NK-92 treated with Interleukin-12 subunit alpha and Interleukin-12 subunit beta, amount 100 ng/mL, for 24 hours (cell line): Measurements from ENCODE around the gene DACT3.

Experiments used
- DNase-seq: peaks from one replicate; lab custom pipeline; 2025; lab: John Stamatoyannopoulos, UW

DACT3 gene

DNA sequence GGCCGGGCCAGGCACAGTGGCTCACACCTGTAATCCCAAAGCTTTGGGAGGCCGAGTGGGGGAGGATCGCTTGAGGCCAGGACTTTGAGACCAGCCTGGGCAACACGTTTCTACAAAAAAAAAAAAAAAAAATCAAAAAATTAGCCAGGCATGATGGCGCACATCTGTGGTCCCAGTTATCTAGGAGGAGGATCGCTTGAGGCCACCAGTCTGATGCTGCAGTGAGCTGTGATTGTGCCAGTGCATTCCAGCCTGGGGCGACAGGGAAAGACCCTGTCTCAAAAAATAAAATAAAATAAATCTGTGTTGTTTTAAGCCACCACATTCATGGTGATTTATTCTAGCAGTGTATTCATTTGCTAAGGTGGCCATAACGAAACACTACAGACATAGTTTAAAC is 4.1 kb upstream of the DACT3 start:
- DNase-seq, result no peak

DNA sequence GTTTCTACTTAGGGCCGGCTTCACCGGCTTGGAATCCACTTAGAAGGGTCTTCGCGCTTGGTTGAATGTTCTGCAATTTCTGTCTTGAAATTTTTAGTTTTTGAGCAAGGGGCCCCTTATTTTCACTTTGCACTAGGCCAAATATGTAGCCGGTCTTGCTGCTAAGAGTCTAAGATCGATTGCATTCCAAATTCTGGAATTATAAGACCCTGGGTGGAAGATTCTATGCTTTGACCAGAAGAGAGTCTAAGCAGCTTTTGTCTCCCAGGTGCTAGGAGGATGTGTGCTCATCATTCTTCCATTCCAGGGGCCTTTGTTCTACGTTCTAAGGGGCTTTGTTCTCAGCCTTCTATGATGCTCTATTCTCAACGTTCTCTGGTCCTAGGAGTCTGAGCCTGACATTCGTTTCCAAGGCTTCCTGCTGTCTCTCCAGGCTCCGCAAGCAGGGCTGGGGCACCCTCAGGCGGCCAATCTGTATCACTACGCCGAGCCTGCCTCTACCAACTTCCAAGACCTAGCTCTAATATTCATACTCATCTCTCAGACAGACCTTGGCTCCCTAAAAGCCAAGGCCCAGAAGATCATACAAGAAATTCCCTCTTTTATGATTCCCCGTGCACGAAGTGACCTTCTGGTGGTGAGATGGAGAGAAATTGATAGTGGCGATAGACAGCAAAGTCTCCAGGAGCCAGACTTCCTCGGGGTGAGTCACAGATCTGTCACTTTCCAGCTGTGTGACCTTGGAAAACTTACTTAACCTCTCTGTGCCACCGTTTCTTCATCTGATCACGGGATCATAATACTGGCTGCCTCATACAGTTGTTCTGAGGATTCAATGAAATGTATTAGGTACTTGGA is 982 bp upstream of the DACT3 start:
- DNase-seq, result peak; percentile 38

GRCh38 chr19:46660551-46661019 is 397 bp downstream of the DACT3 start:
- no peak for DNase-seq

DNA sequence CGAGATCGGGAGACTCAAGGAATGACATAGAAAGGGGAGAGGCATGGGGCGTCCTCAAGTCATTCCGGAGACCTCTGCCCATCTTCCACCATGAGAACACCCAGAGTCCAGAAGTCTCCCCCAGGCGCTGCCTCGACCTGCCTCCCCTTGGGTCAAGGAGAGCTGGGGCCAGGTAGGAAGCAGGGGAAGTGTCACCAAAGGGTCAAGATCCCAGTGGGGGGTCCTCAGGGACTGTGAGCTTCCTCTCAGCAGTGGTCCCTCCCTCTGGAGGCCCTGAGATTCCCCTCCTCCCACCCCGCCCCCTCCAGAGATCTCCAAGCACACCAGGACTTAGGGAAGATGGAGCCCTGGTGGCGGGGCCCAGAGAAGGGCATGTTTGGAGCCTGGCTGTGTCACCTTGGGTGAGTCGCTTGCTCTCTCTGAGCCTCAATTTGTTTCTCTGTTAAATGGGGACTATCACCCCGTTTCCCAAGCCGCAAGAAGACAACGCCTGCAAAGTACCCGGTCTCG is 919 bp downstream of the DACT3 start:
- DNase-seq, result no peak

DNA sequence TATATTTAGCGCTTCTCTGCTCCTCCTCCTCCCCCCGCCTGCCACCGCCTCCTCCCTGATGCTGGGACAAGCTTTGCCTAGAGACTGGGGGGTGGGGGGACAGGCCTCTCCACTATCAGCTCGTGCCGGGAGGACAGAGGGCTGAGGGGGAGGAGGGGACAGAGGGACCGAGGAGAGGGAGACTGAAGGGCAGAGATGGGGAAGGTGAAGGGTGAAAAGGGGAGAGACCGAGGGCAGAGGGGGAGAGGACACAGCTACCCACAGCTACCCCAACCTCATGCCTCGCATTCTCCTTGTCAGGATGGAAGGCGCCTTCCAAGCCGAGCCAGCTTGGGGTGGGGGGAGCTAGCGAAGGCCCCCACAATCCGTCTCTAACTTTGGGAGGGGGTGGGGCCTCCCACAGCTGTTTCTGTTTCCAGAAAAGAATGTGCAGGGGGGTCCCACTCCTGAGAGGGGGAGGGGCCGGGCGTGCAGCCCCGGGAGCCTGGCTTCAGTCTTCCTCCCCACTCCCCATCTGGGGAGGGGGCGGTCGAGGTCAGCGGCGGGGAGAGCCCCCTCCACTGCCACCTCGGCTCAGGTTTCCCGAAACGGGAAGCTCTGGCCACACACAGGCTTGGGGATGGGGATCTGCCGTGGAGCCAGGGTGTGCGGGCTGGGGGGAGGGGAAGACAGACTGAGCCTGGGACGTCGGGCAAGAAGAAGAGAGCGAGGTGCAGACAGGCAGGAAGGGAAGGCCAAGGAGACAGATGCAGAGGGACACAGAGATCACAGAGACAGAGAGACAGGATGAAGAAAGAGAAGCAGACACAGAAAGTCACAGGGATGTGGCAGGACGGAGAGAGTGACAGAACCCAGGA is 1.6 kb downstream of the DACT3 start:
- no peak for DNase-seq

- no peak for DNase-seq
Observed at GRCh38 chr19:46656541-46656940, 4.4 kb downstream of the DACT3 start.

DNA sequence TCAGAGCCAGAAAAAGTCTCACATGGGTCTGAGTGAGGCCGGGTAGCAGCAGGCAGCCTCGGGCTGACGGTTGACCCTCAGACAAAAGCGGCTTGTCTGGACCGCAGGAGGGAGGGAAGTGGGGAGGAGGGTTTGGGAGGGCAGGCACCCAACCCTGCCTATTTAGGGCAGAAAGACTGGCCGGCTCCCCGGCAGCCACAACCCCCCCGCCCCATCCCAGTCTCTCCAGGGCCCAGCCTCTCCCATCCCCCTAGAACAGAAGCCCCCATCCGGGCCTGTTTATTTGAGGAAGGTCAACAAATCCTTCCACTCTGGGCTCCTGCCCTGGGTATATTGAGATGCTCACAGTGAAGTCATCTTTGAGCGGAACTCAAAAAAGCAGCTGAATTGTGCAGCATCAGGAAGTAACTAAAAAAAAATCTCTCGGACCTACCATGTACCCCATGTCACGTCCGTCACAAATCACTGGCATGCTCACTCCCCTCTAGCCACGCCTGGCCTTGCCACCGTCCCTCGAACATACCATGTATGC is 6.3 kb downstream of the DACT3 start:
- DNase-seq, result no peak

DNA sequence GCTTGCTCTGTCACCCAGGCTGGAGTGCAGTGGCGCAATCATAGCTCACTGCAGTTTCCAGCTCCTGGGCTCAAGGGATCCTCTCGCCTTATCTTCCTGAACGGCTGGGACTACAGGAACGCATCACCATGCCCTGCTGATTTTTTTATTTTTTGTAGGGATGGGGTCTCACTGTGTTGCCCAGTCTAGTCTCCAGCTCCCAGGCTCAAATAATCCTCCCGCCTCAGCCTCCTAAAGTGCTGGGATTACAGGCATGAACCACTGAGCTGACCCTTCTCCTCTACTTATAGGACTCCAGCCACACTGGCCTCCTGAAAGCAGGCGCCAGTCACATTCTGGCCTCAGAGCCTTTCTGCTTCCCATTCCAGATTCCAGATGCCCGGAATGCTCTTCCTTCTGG is 10.5 kb downstream of the DACT3 start:
- DNase-seq, result no peak

DNA sequence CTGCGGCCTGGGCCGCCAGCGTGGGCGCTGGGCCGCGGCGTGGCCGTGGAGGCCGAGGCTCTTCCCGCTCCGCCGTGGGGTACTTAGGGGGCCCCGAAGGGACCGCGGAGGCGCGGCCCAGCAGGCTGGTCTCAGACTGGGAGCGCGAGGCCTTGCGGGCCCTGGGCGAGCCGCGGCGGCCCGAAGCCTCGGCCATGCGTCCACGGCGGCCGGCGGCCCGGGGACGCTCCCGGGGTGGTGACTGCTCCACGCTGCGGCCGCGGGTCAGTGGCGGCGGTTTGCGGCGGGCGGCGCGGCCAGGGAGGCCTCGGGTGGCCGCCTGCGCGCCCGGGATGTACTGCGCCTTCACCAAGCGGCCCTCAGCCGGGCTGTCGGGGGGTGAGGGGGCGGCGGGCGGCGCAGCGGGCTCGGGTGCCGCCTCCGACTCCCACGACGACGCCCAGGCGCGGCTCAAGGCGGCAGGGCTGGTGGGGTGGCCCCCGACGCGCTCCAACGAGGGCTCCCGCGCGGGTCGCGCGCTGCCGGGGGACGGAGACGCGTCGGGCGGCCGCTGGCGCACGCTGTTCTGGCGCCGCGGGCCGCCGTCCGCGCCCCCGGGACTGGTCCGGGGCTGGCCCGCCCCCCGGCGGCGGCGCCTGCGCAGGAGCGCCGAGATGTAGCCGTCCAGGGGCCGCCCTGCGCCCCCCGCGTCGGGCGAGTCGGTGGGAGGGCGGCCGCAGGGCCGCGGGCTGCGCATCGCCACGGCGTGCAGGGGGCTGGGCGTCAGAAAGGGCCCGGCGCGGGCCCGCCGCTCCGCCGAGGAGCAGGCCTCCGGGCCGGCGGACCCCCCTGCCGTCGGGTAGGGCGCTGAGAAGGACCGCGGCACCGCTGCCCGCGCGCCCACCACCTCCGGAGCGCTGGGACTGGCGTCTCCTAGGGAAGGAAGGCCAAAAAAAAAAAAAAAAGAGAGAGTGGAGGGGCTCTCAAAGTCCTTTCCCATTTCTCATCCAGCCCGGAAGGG is 11.7 kb downstream of the DACT3 start:
- DNase-seq, result no peak

DNA sequence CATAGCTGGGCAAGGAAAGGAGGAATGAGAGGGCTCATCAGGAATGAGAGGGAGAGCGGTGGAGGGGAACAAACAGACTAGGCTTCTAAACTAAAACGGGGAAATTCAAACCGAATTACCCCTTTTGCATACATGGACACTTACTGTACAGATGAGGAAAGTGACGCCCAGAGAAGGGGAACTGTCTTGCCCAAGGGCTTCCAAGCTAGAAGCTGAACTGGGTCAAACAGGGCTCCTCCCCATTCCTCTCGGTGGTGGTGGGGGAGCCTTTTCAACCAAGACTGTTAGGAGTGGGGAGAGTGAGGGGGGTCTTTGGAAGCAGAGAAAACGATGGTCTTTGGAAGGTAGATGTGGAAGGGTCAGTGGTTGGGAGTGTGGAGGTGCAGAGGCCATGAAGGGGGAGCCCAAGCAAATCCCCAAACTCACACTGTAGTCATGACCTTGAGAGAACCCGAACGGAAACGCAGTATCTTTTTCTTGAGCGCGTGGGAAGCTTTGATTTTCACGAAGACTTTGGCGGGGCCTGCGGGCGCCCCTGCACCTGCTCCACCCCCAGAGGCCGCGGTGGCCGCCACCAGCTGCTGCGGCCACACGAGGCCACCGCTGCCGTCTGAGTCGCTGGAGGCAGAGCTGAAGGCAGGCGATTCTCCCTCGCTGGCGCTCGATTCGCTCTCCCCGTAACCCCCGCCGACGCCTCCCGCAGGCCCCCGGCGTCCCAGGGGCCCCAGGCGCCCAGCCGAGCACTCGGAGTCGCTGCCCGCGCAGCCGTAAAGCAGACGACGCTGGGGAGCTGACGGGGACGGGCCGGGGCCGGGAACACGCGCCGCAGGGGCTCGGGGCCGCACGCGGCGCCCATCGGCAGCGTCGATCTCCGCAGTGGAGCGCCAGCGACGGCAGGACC is 12.7 kb downstream of the DACT3 start:
- DNase-seq, result no peak

- no peak for DNase-seq
Observed at GRCh38 chr19:46646402-46646801, 14.6 kb downstream of the DACT3 start.

- DNase-seq, result no peak
Observed at GRCh38 chr19:46644720-46645119, 16.3 kb downstream of the DACT3 start.

DNA sequence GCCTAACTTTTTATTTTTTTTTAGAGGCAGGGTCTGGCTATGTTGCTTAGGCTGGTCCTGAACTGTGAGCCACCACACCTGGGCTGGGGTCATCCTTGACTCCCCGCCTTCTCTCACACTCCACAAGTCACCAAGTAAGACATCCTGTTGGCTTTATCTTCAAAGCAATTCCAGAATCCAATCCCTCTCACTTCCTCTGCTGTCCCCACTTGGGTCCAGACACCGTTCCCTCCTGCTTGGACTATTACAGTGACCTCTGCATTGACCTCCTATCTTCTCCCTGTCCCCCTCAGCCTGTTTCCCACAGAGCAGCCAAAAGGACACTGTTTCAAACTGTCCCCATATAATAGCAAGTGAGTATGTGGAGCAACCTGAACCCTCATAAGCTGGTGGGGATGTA is 20.3 kb downstream of the DACT3 start:
- no peak for DNase-seq

GRCh38 chr19:46639358-46640182 is 21.4 kb downstream of the DACT3 start:
- DNase-seq, result no peak

GRCh38 chr19:46637224-46637623 is 23.8 kb downstream of the DACT3 start:
- DNase-seq, result no peak

DNA sequence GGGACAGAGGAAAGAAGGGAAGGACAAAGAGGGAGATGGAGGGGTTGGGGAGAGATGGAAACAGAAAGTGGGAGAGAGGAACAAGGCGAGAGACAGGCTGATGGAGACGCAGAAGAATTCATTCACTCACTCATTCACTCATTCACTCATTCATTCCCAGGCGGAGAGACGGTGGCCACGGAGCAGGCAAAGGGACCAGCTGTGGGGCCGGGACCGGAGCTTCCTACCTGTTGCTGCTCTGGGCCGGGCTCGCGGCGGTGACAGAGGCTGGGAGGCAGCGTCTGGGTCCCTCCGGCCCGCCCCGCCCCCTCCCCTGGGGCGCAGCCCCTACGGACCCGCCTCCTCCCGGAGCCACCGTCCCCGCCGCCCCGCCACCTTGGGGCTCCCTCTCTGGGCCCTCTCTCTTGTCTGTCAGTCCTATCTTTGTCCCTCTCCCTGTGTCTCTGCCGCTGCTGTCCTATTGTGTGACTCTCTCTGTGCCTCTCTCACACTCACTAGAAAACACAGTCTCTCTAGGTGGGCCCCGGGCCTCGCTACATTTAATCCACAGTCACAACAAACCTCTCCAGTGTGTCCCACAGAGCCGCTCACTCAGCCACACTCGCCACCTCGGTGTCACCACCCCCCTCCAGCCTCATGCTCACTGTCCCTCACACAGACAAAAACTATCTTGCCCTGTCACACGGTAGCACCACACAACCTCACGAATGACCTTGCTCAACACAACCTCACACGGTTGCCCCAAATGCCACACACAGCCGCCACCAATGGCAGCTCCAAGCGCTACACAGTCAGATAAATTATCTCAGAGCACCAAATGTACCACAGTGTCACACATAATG is 24.8 kb downstream of the DACT3 start, which contains the start of gene GNG8:
TSS of gene GNG8 (minus strand) at position 283 of the 842 bp plus-strand sequence. CDS start 1,520 bp downstream, outside the sequence.
- no peak for DNase-seq

DNA sequence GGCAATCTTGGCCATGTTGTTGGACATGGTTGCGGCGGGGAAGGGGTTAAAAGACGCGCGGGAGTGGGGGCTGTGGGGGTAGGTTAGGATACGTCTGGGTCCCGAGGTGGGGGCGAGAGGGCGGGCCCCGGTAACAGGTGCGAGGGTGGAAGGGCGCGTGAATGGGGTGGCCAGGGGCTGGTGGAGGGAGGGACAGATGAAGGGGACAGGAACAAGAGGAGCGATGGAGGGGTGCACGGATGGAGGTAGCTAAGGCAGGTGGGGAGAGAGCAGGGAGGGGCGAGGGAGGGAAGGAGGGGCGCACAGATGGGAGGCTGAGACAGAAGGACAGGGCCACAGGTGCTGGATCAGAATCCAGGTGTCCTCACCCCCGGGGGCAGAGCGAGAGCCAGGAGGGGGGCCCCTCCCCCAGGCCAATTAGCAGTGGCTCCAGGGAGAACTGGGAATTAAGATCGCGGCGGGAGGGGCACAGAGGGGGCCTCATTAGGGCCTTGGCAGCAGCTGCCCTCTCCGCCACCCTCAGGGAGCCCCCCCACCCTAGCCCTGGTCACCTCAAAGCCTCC is 26.2 kb downstream of the DACT3 start:
- no peak for DNase-seq
